A549 (cell line): ENCODE data around the gene GIMAP5. TPM values are rescaled to one million over a fixed set of nuclear protein-coding genes. Genes with fewer than 3 reads are reported as not detected.

Source experiments
- ATAC-seq, 2 experiments: fragments of 200-7000 bp in 1 of 2; fragments of >200 bp in 1 of 2; cut with Nextera tagmentation in 1 of 2; cut with Tn5 transposase in 1 of 2; 3 replicates each; pipeline versions ENCODE4 v1.8.0 to v1.9.1; 2018 to 2020; ENCODE audit warnings: mild to moderate bottlenecking in 1 of 2, moderate library complexity in 1 of 2
- CTCF ChIA-PET: fragments of 300-600 bp; sonication (Branson Sonifier 250); formaldehyde crosslinking; extraction: SDS; loops from one replicate; lab custom pipeline; 2021; ENCODE audit warnings: antibody characterized with exemption, inconsistent platforms; lab: Yijun Ruan, JAX
- POLR2A ChIA-PET: fragments of 350-600 bp; formaldehyde crosslinking; extraction: SDS; loops from one replicate; lab custom pipeline; 2021; ENCODE audit warnings: antibody characterized with exemption, inconsistent platforms; lab: Yijun Ruan, JAX
- DNase-seq, 2 experiments: peaks; one replicate each; pipeline versions ENCODE4 v3.0.0 to v3.0.0-alpha.2; 2011 to 2016; ENCODE audit warnings: low read depth in 1 of 2, low spot score in 1 of 2
- FAIRE-seq: peaks from 2 replicates; lab custom pipeline; 2011; peaks lifted over from hg19 to GRCh38; lab: Jason Lieb, UNC
- H3K27ac ChIP-seq, 2 experiments: fragments of >200 bp; sonication (Bioruptor Twin); formaldehyde crosslinking; 3 replicates each; pipeline ENCODE4 v1.5.1; 2016 to 2017
- H3K4me1 ChIP-seq: fragments of >200 bp; sonication (Bioruptor Twin); formaldehyde crosslinking; 3 replicates; pipeline ENCODE4 v1.6.1; 2016
- H3K4me2 ChIP-seq: fragments of >200 bp; sonication (Bioruptor Twin); formaldehyde crosslinking; 3 replicates; pipeline ENCODE4 v1.6.1; 2016
- H3K4me3 ChIP-seq: fragments of >200 bp; sonication (Bioruptor Twin); formaldehyde crosslinking; 3 replicates; pipeline ENCODE4 v1.5.1; 2016
- H3K9me3 ChIP-seq: fragments of >200 bp; sonication (Bioruptor Twin); formaldehyde crosslinking; 3 replicates; pipeline ENCODE4 v1.6.1; 2016
- CBX2 ChIP-seq: fragments of 200-600 bp; sonication (generic); IDR thresholded peaks from 2 replicates; pipeline ENCODE4 v1.6.1; 2016; ENCODE audit warnings: low read depth, mild to moderate bottlenecking, borderline replicate concordance
- CBX8 ChIP-seq: fragments of 200-600 bp; sonication (generic); IDR thresholded peaks from 2 replicates; pipeline ENCODE4 v1.6.1; 2016
- CHD2 ChIP-seq: fragments of 150-350 bp; IDR thresholded peaks from 2 replicates; pipeline ENCODE4 v1.6.1; 2014; ENCODE audit warnings: low read length; ENCODE audit not compliant: partially characterized antibody
- EHF ChIP-seq: fragments of 250-450 bp; sonication (Bioruptor Pico); IDR thresholded peaks from 2 replicates; pipeline ENCODE4 v1.5.0; 2020; ENCODE audit warnings: mild to moderate bottlenecking
- ELK1 ChIP-seq: fragments of 150-350 bp; IDR thresholded peaks from 2 replicates; pipeline ENCODE4 v1.6.1; 2014; ENCODE audit warnings: low read depth, mild to moderate bottlenecking, low read length
- ESRRA ChIP-seq: fragments of 150-350 bp; IDR thresholded peaks from 2 replicates; pipeline ENCODE4 v1.6.1; 2014; ENCODE audit warnings: mild to moderate bottlenecking, low read length, borderline replicate concordance
- FOXS1 ChIP-seq: fragments of 250-450 bp; sonication (Bioruptor Pico); IDR thresholded peaks from 2 replicates; pipeline ENCODE4 v1.5.0; 2020; ENCODE audit warnings: mild to moderate bottlenecking, moderate library complexity
- GATA3 ChIP-seq: IDR thresholded peaks from 2 replicates; pipeline ENCODE4 v1.6.1; 2012; ENCODE audit warnings: borderline replicate concordance
- MAZ ChIP-seq: fragments of 150-350 bp; IDR thresholded peaks from 2 replicates; pipeline ENCODE4 v1.6.1; 2014; ENCODE audit warnings: antibody characterized with exemption, low read depth, low read length, borderline replicate concordance
- MYC ChIP-seq: IDR thresholded peaks from 2 replicates; pipeline ENCODE4 v1.6.1; 2012; ENCODE audit warnings: mild to moderate bottlenecking, inconsistent platforms, low read length, improper control_type of control experiment, borderline replicate concordance
- NFE2L2 ChIP-seq: fragments of 150-350 bp; conservative IDR thresholded peaks from 2 replicates; pipeline ENCODE4 v1.6.1; 2014; ENCODE audit warnings: low read length
- NR3C1 ChIP-seq: fragments of >200 bp; sonication (Bioruptor Twin); formaldehyde crosslinking; IDR thresholded peaks from 3 replicates; pipeline ENCODE4 v1.6.1; 2017
- POLR2A ChIP-seq: IDR thresholded peaks from 2 replicates; pipeline ENCODE4 v1.6.1; 2012; ENCODE audit warnings: mild to moderate bottlenecking, low read length
- RAD21 ChIP-seq, 2 experiments: fragments of >200 bp in 1 of 2; sonication (Bioruptor Twin) in 1 of 2; formaldehyde crosslinking in 1 of 2; IDR thresholded peaks in 1 of 2; conservative IDR thresholded peaks in 1 of 2; 2 replicates in 1 of 2; 3 replicates in 1 of 2; pipeline ENCODE4 v1.6.1; 2012 to 2018; ENCODE audit warnings: inconsistent platforms in 1 of 2
- RCOR1 ChIP-seq: fragments of 150-350 bp; IDR thresholded peaks from 2 replicates; pipeline ENCODE4 v1.6.1; 2014; ENCODE audit warnings: antibody characterized with exemption, low read length, low read depth
- RNF2 ChIP-seq: fragments of 200-600 bp; sonication (generic); IDR thresholded peaks from 2 replicates; pipeline ENCODE4 v1.6.1; 2016; ENCODE audit warnings: low read depth, mild to moderate bottlenecking, antibody characterized with exemption, moderate library complexity, borderline replicate concordance
- SMC3 ChIP-seq: fragments of >200 bp; sonication (Bioruptor Twin); formaldehyde crosslinking; IDR thresholded peaks from 3 replicates; pipeline ENCODE4 v1.6.1; 2018; ENCODE audit warnings: inconsistent platforms
- SREBF2 ChIP-seq: fragments of 450-650 bp; IDR thresholded peaks from 2 replicates; pipeline ENCODE4 v1.6.1; 2014; ENCODE audit warnings: mild to moderate bottlenecking, moderate library complexity
- ZFP36 ChIP-seq: fragments of 450-650 bp; IDR thresholded peaks from 2 replicates; pipeline ENCODE4 v1.6.1; 2014; ENCODE audit warnings: borderline replicate concordance; ENCODE audit not compliant: partially characterized antibody
- WGBS: methylation state at CpG from one replicate; pipeline ENCODE4 v1.1.6; 2017; ENCODE audit errors: missing lambda C conversion rate; 5-methylcytosine and 5-hydroxymethylcytosine counted together
- polyA plus RNA-seq, 4 experiments: library from polyadenylated mRNA; depleted of rRNA in 3 of 4; stranded (reverse); fragments of >200 nt; fragmentation: RNase III in 1 of 4; extraction: RNeasy Plus Mini Kit Qiagen cat#74134 plus additional on column Dnase treatment in 1 of 4; gene quantifications; 2 replicates in 3 of 4; 3 replicates in 1 of 4; pipeline ENCODE4 v1.2.3, GENCODE V29; 2011 to 2017
- TF ChIP-seq, protein P1 (sequence below): fragments of >200 bp; sonication (Bioruptor Twin); formaldehyde crosslinking; IDR thresholded peaks from 2 replicates; pipeline ENCODE4 v1.6.1; 2016
- TF ChIP-seq, protein P2 (sequence below): fragments of 250-450 bp; sonication (Bioruptor Pico); IDR thresholded peaks from 2 replicates; pipeline ENCODE4 v1.5.0; 2020; ENCODE audit warnings: low read depth, mild to moderate bottlenecking, moderate library complexity
- TF ChIP-seq, protein P3 (sequence below): fragments of 250-450 bp; sonication (Bioruptor Pico); IDR thresholded peaks from 2 replicates; pipeline ENCODE4 v1.5.0; 2021; ENCODE audit warnings: mild to moderate bottlenecking, moderate library complexity, borderline replicate concordance
- TF ChIP-seq, protein P4 (sequence below): fragments of >200 bp; sonication (Bioruptor Twin); formaldehyde crosslinking; IDR thresholded peaks from 3 replicates; pipeline ENCODE4 v1.6.1; 2016
- TF ChIP-seq, protein P5 (sequence below): fragments of >200 bp; sonication (Bioruptor Twin); formaldehyde crosslinking; IDR thresholded peaks from 3 replicates; pipeline ENCODE4 v1.5.1; 2016

GIMAP5 gene
- polyA plus RNA-seq, 2 of the 4 experiments (the other 2 are of a cell fraction), result not detected

DNA sequence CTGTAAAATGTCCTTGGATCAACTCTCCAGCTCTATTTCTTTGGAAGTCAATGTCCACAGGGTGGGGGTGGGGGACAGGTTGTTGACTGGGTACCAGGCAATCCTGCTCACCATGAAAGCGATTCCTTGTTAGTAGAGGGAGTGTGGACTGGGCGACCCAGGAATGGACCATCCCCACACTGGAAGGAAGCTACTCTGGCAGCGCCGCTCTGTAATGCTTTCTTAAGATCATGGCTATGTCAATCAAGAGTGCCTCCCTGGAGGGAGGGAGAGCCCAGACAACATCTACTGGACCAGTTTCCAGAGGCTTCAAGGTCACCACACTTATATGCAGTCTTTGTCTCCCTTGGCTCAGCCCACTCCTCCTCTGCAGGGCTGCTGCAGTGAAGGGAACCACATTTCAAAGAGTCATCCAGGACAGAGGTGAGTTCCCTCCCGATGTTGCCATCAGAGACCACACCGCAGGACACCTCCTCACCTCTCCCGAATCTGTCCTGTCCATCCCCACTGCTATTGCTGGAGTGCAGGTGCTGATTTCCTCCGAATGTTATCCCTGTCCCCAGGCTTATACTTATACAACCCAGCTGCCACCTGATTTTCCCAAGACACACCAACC, 6.9 kb downstream of the GIMAP5 start:
- H3K4me3 ChIP-seq, result no peak overlapping the region
- ATAC-seq (no peak), DNase-seq (no peak), FAIRE-seq (no peak)
- no peaks in the 10 kb centered on the region for H3K4me1 ChIP-seq
- 15% methylated on average over 8 of the region's 8 CpGs for WGBS
- TF ChIP-seq ZFP36, result no peak
- no peak for TF ChIP-seq SREBF2
- TF ChIP-seq CBX2, result no peak
- TF ChIP-seq GATA3, result no peak
- TF ChIP-seq MAZ, result no peak
- no peak for TF ChIP-seq CHD2
- TF ChIP-seq RNF2, result no peak
- TF ChIP-seq NR3C1, result no peak
- TF ChIP-seq, protein P1, sequence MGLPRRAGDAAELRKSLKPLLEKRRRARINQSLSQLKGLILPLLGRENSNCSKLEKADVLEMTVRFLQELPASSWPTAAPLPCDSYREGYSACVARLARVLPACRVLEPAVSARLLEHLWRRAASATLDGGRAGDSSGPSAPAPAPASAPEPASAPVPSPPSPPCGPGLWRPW, result no peak
- TF ChIP-seq ESRRA, result no peak
- TF ChIP-seq FOXS1 (CRISPR knock-in tag), result no peak
- no peak for TF ChIP-seq ELK1
- TF ChIP-seq RCOR1, result no peak
- no peak for TF ChIP-seq CBX8
- TF ChIP-seq, protein P2, sequence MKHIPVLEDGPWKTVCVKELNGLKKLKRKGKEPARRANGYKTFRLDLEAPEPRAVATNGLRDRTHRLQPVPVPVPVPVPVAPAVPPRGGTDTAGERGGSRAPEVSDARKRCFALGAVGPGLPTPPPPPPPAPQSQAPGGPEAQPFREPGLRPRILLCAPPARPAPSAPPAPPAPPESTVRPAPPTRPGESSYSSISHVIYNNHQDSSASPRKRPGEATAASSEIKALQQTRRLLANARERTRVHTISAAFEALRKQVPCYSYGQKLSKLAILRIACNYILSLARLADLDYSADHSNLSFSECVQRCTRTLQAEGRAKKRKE (CRISPR knock-in tag), result no peak
- TF ChIP-seq, protein P3, sequence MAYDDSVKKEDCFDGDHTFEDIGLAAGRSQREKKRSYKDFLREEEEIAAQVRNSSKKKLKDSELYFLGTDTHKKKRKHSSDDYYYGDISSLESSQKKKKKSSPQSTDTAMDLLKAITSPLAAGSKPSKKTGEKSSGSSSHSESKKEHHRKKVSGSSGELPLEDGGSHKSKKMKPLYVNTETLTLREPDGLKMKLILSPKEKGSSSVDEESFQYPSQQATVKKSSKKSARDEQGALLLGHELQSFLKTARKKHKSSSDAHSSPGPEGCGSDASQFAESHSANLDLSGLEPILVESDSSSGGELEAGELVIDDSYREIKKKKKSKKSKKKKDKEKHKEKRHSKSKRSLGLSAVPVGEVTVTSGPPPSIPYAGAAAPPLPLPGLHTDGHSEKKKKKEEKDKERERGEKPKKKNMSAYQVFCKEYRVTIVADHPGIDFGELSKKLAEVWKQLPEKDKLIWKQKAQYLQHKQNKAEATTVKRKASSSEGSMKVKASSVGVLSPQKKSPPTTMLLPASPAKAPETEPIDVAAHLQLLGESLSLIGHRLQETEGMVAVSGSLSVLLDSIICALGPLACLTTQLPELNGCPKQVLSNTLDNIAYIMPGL, result no peak
- no peak for TF ChIP-seq POLR2A
- no peak for TF ChIP-seq SMC3
- ChIA-PET CTCF (no interaction called here), POLR2A (no interaction called here)
- no peaks in the 10 kb centered on the region for H3K9me3 ChIP-seq
- no peak overlapping the region for H3K27ac ChIP-seq
- H3K4me2 ChIP-seq, result no peak overlapping the region

- no peak for FAIRE-seq
- WGBS, result 4% methylated on average over 5 of the region's 5 CpGs
- H3K4me1 ChIP-seq, result no peaks in the 10 kb centered on the region
- no peak for ATAC-seq
- ChIA-PET POLR2A (no interaction called here), CTCF (no interaction called here)
- DNase-seq, result no peak
- H3K4me3 ChIP-seq, result no peak overlapping the region
- H3K9me3 ChIP-seq, result no peaks in the 10 kb centered on the region
- H3K27ac ChIP-seq, result no peak overlapping the region
- TF ChIP-seq EHF (CRISPR knock-in tag) (no peak), MYC (no peak)
- TF ChIP-seq, all 56 proteins: peak for 0
- no peak overlapping the region for H3K4me2 ChIP-seq
These were observed 7.9 kb downstream of the GIMAP5 start for GRCh38 chr7:150745086-150745485.

DNA sequence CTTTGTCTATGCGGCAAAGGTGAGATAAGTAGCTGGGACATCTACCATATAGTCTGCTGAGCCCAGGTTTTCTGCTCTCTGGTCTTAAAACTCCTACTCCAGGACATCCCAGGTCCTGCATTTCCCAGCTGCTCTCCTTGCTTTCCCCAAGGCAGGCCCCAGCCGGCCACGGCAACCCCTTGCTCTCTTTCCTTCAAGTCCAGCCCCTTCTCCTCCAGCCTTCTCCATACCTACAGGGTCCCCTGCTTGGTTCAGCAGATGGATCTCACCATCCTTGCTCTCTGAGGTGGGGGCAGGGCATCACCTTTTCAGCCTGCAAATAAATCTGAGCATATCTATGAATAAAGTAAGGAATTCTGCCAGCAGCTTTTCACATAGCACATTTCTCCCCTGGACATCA, 8.7 kb downstream of the GIMAP5 start:
- no peak overlapping the region for H3K4me3 ChIP-seq
- no peak overlapping the region for H3K4me2 ChIP-seq
- DNase-seq (no peak), ATAC-seq (no peak), FAIRE-seq (no peak)
- H3K4me1 ChIP-seq, result no peaks in the 10 kb centered on the region
- no peak overlapping the region for H3K27ac ChIP-seq
- TF ChIP-seq NFE2L2, result no peak
- TF ChIP-seq MYC, result no peak
- no peak for TF ChIP-seq FOXS1 (CRISPR knock-in tag)
- no peak for TF ChIP-seq EHF (CRISPR knock-in tag)
- TF ChIP-seq, protein P4, sequence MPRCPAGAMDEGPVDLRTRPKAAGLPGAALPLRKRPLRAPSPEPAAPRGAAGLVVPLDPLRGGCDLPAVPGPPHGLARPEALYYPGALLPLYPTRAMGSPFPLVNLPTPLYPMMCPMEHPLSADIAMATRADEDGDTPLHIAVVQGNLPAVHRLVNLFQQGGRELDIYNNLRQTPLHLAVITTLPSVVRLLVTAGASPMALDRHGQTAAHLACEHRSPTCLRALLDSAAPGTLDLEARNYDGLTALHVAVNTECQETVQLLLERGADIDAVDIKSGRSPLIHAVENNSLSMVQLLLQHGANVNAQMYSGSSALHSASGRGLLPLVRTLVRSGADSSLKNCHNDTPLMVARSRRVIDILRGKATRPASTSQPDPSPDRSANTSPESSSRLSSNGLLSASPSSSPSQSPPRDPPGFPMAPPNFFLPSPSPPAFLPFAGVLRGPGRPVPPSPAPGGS, result no peak
- TF ChIP-seq RAD21 (conservative IDR thresholded peaks at IDR 0.05 in 1 of 2, IDR thresholded peaks at IDR 0.05 in 1 of 2), result no peak
- TF ChIP-seq, protein P5, sequence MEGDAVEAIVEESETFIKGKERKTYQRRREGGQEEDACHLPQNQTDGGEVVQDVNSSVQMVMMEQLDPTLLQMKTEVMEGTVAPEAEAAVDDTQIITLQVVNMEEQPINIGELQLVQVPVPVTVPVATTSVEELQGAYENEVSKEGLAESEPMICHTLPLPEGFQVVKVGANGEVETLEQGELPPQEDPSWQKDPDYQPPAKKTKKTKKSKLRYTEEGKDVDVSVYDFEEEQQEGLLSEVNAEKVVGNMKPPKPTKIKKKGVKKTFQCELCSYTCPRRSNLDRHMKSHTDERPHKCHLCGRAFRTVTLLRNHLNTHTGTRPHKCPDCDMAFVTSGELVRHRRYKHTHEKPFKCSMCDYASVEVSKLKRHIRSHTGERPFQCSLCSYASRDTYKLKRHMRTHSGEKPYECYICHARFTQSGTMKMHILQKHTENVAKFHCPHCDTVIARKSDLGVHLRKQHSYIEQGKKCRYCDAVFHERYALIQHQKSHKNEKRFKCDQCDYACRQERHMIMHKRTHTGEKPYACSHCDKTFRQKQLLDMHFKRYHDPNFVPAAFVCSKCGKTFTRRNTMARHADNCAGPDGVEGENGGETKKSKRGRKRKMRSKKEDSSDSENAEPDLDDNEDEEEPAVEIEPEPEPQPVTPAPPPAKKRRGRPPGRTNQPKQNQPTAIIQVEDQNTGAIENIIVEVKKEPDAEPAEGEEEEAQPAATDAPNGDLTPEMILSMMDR, result no peak
- H3K9me3 ChIP-seq, result no peaks in the 10 kb centered on the region
- CTCF ChIA-PET, result no interaction called here
- 21% methylated on average over 3 of the region's 3 CpGs for WGBS
- POLR2A ChIA-PET, result no interaction called here
